Activated CD4-positive, alpha-beta T cell treated with anti-CD3 and anti-CD28 coated beads, Interleukin-2, Interleukin-4, amounts not matched to agents 100 ng/mL and 50 ng/mL, durations not matched to agents 16 hours and 8 hours (primary cell): Measurements from ENCODE around the gene HBQ1.
"Not testable (repeated sequence)": the region's sequence is repeated elsewhere in the genome, so short reads cannot be mapped to it uniquely, and the experiment has no call there.

Source experiments
- DNase-seq: peaks from one replicate; pipeline ENCODE4 v3.0.0-alpha.2; 2020; ENCODE audit warnings: low spot score

Gene HBQ1

GRCh38 chr16:211631-212180, 31.4 kb downstream of the HBQ1 start:
- not testable (repeated sequence) for DNase-seq

GRCh38 chr16:212999-213398, 32.7 kb downstream of the HBQ1 start:
- no peak for DNase-seq

GRCh38 chr16:220021-220420, 39.8 kb downstream of the HBQ1 start:
- no peak for DNase-seq

GRCh38 chr16:228151-228851, 48.0 kb downstream of the HBQ1 start:
- peak; percentile 25 for DNase-seq

DNA sequence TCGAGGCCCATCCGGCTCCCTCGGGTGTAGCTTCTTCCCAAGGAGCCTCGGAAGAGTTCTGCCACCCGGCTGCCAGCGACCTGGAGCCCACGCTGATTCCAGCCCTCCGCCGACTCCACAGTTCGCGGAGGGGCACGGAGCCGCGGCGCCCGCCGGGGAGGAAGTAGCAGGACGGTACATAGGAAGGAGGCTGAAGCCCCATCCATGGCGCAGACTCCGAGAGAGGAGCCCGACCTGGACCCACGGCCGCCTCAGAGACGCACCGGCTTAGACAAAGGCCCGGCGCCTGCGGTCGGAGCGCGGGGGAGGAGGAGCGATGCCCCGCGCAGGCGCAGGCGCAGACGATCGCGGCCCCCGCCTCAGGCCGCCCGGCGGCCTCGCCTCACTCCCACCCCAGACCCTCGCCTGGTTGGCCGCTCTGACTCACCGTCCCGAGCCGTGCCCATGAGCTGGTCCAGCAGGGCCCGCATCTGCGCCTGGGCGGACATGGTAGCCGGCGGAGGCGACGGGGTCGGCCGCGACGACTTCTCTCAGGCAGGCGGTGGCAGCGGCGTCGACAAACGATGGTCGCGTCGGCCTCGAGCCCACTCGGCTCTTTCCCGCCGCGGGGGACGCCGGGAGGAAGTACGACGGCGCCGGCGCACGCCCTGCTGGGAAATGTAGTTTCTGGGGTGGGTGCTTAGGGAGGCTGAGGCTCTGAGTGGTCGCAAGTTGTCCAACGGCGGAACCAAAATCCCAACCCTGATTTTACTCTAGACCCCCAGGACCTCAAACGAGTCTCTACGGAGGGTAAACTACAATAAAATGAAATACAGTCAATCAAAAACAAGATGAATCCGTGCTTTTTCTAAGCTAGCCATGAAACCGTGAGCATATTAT, 48.8 kb downstream of the HBQ1 start, which contains the start of gene LUC7L:
Gene LUC7L, minus strand, starts transcription at position 598 of the 879 bp plus-strand sequence. Its CDS starts 110 bp downstream, at position 488.
- DNase-seq: peak; percentile 86

DNA sequence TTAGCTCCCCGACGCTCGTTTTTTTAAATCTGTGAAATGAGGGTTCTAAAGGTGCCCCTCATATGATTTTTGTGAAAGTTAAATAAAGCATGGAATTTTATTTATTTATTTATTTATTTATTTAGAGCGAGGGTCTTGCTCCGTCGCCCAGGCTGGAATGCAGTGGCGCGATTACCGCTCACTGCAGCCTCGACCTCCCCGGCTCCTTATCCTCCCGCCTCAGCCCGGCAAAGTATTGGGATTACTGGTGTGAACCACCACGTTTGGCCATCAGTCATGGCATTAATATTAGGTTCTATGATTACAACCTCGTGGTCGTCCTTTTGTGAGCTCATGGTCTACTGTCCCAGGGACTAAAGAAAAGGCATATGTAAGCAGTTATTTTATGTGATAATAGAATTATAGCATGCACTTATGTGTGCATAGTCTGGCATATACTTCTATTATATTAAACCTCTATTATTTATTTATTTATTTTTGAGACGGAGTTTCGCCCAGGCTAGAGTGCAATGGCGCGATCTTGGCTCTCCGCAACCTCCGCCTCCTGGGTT, 49.5 kb downstream of the HBQ1 start:
- no peak for DNase-seq

DNA sequence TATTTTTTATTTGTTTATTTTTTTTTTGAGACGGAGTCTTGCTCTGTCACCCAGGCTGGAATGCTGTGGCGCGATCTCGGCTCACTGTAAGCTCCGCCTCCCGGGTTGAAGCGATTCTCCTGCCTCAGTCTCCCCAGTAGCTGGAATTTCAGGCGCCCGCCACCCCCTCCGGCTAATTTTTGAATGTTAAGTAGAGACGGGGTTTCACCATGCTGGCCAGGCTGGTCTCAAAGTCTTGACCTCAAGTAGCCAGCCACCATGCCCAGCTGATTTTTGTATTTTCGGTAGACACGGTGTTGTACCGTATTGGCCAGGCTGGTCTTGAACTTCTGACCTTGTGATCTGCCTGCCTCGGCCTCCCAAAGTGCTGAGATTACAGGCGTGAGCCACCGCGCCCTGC, 50.1 kb downstream of the HBQ1 start:
- not testable (repeated sequence) for DNase-seq
